Urothelium cell line (cell line): ENCODE data around the gene CNGB1.
"Not testable (repeated sequence)": the region's sequence is repeated elsewhere in the genome, so short reads cannot be mapped to it uniquely, and the experiment has no call there.

ENCODE experiments used
- DNase-seq: peaks from one replicate; pipeline ENCODE4 v3.0.0; 2011; ENCODE audit warnings: low spot score, mixed read lengths
- FAIRE-seq: peaks from 2 replicates; lab custom pipeline; 2011; peaks lifted over from hg19 to GRCh38; lab: Jason Lieb, UNC

The CNGB1 gene

DNA sequence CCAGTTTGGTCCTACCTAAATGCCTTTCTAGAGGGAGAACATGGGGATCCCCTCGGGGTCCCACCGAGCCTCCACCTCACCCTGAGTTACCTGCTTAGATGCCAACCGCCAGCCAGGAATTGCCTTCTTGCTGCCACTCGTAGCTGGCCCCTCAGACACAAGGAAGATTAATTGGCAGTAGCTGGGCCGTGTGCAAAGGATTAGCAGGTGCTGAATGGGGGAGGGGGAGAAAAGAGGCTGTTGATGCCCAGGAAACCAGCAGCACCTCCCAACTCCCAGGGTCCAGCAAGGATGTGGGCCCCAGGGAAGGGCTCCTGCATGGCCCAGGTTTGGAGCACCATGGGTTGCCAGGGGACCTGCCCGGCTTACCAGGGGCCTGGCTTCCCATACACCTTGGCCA is at the start of gene CNGB1:
TSS of gene CNGB1 (minus strand) at position 159 of the 400 bp plus-strand sequence. CDS start 3,842 bp downstream, outside the sequence.
- no peak for FAIRE-seq
- no peak for DNase-seq

DNA sequence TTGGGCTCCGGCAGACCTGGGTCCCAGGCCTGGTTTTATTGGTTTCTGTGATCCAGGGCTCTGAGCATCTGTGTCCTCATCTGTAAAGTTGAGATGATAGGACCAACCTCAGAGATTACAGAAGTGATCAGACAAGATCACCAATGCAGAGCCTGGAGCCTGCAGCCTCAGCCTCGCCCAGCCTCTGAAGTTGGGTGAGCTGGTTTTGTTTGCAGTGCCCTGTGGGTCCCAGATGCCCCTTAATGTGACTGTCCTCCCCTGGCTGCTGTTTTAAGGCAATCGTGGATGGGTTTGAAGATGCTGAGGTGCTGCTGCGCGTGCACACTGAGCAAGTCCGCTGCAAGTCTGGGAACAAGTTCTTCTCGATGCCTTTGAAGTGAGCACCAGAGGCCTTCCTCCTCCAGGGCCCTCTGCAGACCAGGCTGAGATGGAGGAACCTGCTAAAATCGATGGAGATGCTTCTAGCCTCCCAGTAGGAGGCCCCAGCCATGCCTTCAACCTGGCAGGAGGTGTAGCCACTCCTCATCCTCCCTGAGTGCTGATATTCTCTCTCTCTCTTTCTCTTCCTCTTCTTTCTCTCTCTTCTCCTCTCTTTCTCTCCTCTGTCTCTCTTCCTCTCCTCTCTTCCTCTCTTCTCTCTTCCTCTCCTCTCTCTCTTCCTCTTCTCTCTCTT is 49.1 kb upstream of the CNGB1 start:
- DNase-seq = no peak
- FAIRE-seq = no peak

DNA sequence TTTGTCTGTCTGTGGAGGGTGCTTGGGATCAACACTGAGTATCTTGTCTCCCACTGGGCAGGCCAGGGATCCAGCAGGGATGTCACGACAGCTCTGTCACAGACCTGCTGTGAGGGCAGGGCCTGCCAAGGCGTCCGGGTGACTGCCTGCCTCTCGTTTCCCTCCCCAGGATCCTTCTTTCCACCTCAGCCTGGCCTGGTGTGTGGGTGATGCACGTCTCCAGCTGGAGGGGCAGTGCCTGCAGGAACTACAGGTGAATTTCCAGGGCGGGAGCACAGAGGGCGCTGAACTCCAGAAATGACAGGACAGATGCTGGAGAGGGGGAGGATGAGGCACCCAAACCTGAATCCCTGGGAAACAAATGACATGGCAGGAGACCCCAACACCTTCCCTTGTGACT is 47.9 kb upstream of the CNGB1 start:
- DNase-seq (no peak), FAIRE-seq (no peak)

DNA sequence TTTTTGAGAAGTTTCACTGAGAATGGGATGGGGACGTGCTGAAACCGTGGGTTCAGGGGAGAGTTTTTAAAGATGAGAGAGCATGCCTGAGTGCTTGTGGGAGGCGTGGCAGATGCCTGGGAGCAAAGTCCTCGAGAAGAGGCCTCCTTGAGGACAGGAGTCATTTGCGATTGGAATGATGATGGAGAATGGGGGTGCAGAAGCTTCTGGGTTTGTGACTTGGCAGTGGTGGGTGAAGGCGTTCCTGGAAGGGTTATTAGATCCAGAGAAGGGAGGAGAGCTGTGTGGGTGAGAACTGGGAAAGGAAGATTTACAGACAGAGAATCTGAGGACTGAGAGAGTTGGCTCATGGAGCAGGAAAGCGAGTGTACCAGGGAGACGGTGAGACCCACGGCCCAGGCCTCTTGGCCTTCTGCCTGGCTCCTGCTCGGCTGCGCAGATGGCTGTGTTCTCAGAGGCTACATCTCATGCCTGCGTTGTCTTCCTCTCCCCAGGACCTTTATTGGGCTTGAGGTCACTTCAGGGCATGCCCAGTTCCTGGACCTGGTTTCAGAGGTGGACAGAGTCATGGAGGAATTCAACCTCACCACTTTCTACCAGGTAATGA is 46.0 kb upstream of the CNGB1 start:
- DNase-seq (no peak), FAIRE-seq (no peak)

DNA sequence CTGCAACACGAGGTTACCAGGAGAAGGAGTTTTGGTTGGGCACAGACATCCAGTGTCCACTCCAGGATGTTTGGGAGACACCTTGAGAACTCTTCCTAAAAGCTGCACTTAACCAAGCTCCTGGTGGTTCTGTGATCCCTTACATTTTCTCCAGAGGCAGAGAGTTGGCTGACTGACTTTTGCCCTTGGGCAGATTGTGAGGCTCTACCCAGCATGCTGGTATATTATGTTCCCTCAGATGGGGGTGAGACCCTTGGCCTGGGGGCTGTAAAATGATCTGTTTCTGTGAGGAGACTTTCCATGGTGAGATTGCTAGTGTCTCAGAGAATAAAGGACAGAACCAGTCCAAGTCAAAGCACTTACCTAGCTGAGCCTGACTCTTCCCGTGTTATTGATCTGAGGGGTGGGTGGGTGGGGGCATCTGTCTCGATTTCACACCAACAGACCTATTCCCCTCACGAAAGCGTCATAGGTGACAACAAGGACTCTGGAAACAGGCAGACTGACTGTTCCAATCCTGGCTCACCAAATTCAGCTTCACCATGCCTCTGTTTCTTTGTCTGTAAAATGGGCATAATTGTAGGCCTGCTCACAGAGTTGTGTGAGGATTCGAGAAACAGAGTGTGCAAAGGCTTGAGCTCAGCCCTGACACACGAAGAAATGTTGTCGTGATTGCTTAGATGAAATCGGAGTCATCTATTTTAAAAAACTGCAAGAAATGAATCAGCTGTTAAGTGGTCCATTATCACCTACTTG is 42.5 kb upstream of the CNGB1 start:
- no peak for FAIRE-seq
- no peak for DNase-seq

DNA sequence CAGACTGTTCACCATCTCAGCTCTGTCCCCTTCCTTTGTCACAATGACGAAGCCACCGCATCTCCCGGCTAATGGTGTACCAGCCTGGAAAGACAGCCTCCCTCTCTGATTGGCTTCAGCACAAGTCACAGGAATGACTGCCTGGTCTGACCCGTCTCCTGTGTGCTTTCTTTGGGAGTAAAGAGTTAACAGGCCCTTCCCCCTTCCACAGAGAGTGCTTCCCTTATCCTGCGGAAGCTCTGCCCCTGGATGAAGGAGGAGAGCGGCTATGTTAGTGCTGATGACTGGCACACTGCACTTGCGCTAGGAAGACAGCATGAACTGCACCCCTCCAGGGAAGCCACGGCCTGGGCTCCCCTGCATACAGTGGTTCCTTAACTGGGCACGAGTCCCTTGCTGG is 41.6 kb upstream of the CNGB1 start:
- DNase-seq = no peak
- FAIRE-seq = no peak

DNA sequence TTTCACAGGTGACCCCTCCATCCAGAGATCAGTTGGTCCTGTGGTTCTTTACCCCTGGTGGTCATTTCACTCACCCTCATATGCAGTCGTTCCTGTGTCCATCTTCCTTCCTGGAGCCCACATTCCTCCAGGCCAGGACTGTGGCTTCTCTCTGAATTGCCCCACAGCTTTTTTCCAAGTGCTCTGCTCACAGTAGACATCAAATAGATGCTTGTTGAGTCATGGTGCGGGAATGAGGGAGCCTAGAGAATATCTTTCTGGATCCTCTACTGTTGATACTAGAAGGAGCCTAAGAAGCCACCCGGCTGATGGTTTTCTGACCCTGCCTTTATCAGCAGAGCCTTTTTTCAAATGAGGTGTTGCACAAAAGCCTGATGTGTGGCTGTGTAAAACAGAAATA is 40.7 kb upstream of the CNGB1 start:
- no peak for FAIRE-seq
- DNase-seq = no peak

DNA sequence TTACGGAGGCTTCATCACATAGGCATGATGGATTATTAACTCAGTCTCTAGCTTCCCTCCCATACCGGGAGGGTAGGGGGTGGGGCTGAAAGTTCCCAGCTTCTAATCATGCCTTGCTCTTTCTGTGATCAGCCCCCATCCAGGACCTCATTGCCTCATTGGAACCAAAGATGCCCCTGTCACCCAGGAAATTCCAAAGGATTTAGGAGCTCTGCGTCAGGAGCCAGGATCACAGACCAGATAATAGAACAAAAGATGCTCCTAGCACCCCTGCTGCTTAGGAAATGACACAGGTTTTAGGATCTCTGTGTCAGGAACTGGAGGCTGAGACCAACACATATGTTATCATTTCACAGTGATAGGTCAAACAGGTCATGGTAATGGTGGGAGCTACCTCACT is 40.0 kb upstream of the CNGB1 start:
- FAIRE-seq = no peak
- no peak for DNase-seq

DNA sequence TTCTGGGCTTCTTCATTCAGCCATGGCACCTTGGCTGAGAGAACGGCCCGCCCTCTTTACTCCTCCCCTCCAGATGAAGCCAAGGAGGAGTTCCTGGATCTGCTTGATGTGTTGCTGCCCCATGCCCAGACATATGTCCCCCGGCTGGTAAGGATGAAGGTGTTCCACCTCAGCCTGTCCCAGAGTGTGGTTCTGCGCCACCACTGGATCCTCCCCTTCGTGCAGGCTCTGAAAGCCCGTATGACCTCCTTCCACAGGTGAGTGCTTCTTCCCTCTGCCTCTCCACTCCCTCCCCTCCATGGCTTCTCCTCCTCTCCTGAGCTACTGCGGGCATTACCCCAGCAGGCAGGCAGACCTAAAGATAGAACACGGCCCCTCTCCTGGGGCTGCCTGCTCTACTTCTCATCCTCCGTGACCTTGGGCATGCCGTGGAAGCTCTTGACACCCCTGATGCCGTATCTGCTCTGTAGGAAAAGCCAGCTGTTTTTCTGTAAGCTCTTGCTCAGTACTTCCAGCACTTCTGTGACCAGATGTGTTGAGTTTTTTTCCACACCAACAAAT is 39.0 kb upstream of the CNGB1 start:
- FAIRE-seq = no peak

DNA sequence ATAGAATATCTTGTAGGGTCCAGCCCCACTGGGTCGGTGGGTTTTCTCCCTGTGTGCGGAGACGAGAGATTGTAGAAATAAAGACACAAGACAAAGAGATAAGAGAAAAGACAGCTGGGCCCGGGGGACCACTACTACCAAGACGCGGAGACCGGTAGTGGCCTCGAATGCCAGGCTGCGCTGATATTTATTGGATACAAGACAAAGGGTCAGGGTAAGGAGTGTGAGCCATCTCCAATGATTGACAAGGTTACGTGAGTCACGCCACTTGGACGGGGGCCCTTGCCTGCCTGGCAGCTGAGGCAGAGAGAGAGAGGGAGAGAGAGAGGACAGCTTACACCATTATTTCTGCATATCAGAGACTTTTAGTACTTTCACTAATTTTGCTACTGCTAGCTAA is 33.8 kb upstream of the CNGB1 start:
- DNase-seq, FAIRE-seq: not testable (repeated sequence)

More for the DNA sequence above, 39.0 kb upstream of the CNGB1 start:
- no peak for DNase-seq

DNA sequence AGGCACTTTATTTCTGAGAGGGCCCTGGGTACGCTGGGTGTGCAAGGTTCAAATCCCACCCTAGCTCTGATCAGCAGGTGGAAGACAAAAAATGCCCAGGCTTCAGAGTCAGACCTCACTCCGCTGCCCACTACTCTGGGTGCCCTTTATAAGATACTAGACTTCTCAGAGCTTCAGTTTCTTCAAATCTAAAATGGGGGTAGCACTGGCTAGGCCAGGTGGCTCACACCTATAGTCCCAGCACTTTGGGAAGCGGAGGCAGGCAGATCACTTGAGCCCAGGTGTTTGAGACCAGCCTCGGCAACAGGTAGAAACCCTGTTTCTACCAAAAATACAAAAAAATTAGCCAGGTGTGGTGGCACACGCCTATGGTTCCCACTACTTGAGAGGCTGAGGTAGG is 32.0 kb upstream of the CNGB1 start:
- FAIRE-seq (no peak), DNase-seq (no peak)

DNA sequence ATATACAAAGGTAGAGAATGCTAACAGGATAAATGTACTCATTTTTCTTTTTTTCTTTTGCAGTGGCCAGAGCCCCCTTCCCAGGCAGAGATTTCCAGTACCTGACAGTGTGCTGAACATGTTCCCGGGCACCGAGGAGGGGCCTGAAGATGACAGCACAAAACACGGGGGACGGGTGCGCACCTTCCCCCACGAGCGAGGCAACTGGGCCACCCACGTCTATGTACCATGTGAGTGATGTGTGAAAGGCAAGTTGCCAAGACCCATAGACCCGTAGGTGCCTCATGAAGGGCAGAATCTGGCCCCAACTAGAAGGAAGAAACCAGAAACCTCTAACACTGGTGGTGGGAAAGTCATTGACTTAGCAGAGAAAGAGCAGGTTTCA is 31.5 kb upstream of the CNGB1 start:
- no peak for DNase-seq
- FAIRE-seq = no peak

DNA sequence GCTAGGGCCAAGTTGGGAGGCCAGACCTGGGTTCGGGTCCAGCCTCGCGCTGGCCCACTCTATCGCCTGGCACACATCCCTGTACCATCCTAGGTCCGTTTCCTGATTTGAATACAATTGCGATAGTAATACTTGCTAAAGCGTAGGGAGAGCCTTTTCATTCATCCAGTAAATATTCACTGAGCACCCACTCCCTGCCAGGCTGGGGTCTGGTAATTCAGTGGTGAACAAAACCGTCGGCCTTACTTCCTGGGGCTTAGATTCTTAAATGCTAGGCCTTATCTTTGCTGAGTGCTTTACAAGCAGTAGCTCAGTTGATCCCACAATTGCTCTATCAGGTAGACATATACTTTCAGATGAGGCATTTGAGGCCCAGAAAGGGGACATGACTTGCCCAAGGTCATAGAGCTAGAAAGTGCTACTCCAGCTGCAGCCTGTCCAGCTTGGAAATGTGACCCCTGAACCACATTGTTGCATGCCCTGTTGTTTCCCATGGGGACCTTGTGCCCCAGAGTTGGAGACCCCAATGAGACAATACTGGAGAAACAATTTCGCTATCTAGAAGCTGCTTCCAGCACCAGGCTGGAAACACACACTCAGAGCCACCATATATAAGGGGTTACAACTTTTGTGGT is 31.0 kb upstream of the CNGB1 start:
- no peak for FAIRE-seq
- DNase-seq = no peak

DNA sequence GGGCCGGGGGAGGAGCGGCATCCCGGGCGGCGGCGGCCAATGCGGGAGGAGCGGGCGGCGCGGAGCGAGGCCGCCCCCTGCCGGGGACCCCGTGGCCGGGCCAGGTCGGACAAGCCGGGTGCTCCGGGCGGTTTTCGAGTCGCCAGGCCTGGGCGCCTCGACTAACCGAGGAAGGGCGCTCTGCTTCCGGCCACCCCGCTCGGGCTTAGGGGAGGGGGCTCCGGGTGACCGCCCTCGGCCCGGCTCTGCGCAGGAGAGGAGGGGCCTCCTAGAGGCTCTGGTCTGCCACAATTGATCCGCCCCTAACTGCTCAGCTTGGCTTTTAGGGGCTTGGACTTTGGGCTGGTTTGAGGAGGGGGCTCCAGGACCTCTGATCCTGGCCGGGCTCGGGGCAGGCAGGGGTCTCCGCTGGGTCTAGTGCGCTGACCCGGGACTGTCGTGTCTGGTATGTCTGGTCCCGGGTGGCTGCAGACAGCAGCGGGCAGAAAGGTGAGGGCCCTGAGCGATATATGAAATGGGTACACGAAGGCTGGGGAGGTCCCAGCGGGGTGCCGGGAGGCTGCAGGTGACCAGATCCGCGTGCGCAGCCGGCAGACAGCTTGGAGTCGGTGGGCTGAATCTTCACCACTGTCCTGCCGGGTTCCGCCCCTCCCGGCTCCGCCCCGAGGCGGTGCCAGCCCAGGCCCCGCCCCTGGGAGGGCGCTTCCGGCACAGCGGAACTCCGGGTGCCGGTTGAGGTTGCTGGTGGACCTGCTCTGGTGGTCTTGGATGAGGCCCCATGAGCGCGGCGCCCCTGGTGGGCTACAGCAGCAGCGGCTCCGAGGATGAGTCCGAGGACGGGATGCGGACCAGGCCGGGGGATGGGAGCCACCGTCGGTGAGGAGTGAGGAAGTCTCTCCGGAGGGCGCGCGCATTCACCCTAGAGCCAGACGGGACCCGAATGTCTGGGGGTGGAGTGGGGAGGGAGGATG is 30.1 kb upstream of the CNGB1 start, which contains the start of gene USB1:
TSS of gene USB1 (plus strand) at position 702 of the 971 bp plus-strand sequence. CDS start at position 779, 77 bp downstream.
- peak; percentile 96 for DNase-seq

DNA sequence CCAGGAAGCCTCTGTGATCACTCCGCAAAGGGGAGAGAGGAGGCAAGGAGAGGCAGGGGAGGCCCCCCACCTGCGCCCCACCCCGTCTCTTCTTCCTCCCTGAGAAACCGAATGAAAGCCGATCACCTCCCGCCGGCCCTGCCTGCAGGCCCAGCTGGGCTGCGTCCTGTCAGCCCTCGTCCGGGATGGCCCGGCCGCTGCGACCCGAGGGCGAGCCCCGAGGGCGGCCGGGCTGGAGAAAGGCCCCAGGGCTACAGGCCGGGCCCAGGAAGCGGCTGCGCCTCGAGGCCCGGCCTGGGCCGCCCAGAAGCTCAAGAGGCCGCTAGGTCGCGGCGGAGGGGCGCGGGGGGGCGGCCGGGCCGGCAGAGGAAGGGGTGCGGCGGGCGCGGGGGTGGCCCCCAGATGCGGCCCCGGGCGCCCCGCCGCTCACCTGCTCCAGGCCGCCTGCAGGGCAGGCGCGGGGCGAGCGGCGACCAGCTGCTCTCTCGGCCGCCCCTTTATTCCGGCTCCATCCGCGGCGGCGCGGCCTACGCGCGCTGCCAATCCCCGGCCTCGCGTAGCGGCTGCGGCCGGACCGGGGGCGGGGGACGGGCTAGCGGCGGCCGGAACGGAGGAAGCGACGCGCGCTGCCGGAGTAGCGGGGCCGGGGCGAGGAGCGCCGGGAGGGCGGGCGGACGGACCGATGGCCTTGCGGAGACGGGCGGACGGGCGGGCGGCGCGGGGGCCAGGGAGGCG is 29.2 kb upstream of the CNGB1 start, which contains the start of gene ZNF319:
TSS of gene ZNF319 (minus strand) at position 702 of the 735 bp plus-strand sequence. CDS start 2,407 bp downstream, outside the sequence.
- peak; percentile 42 for DNase-seq

More for the DNA sequence above, 30.1 kb upstream of the CNGB1 start, which contains the start of gene USB1:
- peak; percentile 59 for FAIRE-seq

DNA sequence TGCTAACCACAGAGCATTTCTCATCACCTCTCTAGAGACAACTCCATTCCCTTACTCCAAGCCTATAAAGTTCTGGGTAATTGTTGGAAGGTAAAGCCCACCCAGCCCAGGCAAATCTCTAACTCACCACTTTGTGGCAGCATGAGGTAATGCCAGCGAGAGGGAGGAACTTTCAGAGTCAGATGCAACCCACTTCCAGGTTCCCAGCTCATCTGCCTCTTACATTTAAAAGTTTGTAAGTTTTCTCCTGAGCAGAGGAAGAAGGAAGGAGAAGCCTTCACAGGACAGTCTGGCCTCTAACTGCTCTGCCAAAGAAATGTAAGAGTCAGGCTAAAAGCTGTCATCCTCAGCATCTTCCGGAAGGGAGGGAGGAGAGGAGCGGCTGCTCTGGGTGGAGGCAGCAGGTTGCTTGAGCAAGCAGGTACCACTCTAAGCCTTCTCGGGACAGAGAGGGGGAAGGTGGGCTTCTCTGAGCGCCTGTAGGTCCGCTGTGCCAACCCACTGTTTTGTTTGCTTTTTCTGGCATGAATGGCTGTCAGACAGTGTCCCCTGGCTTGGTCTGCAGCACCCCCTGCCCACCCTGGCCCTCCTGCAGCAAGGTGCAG is 28.5 kb upstream of the CNGB1 start:
- no peak for FAIRE-seq
- no peak for DNase-seq

More for the DNA sequence above, 29.2 kb upstream of the CNGB1 start, which contains the start of gene ZNF319:
- FAIRE-seq = no peak

DNA sequence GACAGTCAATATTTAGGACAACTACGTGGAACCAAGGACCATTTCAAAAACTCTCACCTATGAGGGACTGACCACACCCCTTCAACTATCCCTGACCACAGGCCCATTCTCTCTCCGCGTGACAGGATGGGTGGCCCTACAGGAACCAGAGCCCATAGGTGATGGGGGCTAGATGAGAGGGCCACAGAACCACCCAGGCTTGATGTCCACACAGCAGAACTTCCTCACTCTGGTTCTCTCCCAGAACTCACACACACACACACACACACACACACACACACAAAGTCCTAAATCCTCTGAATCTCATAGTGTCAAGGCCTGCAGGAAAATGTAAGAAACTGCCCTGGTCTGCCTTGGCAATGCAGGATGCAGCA is 28.1 kb upstream of the CNGB1 start:
- no peak for FAIRE-seq
- DNase-seq = no peak

DNA sequence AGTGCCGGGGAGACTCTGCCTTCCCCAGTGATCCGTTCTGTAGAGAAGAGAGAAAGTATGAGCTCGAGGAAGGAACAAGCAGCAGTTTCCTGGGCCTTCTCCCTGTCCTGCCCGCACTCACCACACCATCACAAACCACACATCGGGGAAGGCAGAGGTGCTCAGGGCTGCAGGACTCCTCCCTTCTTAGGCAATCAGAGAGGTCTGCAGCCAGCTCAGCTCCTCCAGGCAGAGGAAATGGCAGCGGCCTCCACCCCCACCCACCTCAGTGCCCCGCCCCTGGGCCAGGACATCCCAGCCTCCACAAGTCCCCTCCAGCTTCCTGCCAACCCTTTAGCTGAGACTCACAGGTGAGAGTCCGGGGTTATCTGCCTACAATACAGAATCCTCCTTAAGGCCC is 27.6 kb upstream of the CNGB1 start:
- FAIRE-seq (no peak), DNase-seq (no peak)
